Heart right ventricle (tissue), 16 donors: ENCODE measurements around the gene MSL3B.
"Not testable (repeated sequence)": the region's sequence is repeated elsewhere in the genome, so short reads cannot be mapped to it uniquely, and the experiment has no call there.

Experiments used
- ATAC-seq, 8 donors: fragments of 200-7000 bp; cut with Tn5 transposase; one replicate each; pipeline ENCODE4 v1.9.1; 2020; ENCODE audit warnings: mild to moderate bottlenecking in 8 of 8, moderate library complexity in 8 of 8, moderate number of reproducible peaks in 1 of 8
- DNase-seq, 2 donors: peaks; one replicate each; pipeline ENCODE4 v3.0.0-alpha.2; 2020
- H3K27ac ChIP-seq, 10 donors: fragments of 200-600 bp; sonication (generic) in 2 of 10; one replicate each; pipeline versions ENCODE4 v1.5.0 to v1.8.0; 2020 to 2022; ENCODE audit warnings: mild to moderate bottlenecking in 3 of 10
- H3K27me3 ChIP-seq, 7 donors: fragments of 200-600 bp; one replicate each; pipeline ENCODE4 v1.8.0; 2021 to 2022; ENCODE audit warnings: mild to moderate bottlenecking in 2 of 7
- H3K36me3 ChIP-seq, 9 donors: fragments of 200-600 bp; sonication (generic) in 1 of 9; one replicate each; pipeline versions ENCODE4 v1.5.0 to v1.8.0; 2020 to 2022; ENCODE audit warnings: mild to moderate bottlenecking in 2 of 9
- H3K4me1 ChIP-seq, 9 donors: fragments of 200-600 bp; sonication (generic) in 1 of 9; one replicate each; pipeline versions ENCODE4 v1.5.0 to v1.8.0; 2020 to 2022; ENCODE audit warnings: mild to moderate bottlenecking in 4 of 9
- H3K4me3 ChIP-seq, 10 donors: fragments of 200-600 bp; sonication (generic) in 2 of 10; one replicate each; pipeline versions ENCODE4 v1.5.0 to v1.8.0; 2020 to 2022; ENCODE audit warnings: mild to moderate bottlenecking in 7 of 10, moderate library complexity in 2 of 10
- H3K9me3 ChIP-seq, 11 donors: fragments of 200-600 bp in 10 of 11; sonication (generic) in 2 of 11; one replicate each; pipeline versions ENCODE4 v1.5.0 to v1.8.0; 2013 to 2022; ENCODE audit warnings: mild to moderate bottlenecking in 2 of 11, control low read depth in 1 of 11, moderate library complexity in 1 of 11
- WGBS, 2 donors: extraction: QIAGEN DNeasy Blood & Tissue Kit; methylation state at CpG; one replicate each; pipeline ENCODE4 v1.1.7; 2013; ENCODE audit warnings: inconsistent platforms in 1 of 2; 5-methylcytosine and 5-hydroxymethylcytosine counted together
- intact Hi-C, 10 donors: fragments of 100-400 bp; cut with DNase I; formaldehyde crosslinking; loops; one replicate each; pipeline versions ENCODE4 v1.11.1 to v1.14.2; 2022
- TF ChIP-seq, protein P1 (sequence below), 9 donors: fragments of 200-600 bp; sonication (generic) in 2 of 9; IDR thresholded peaks; one replicate each; pipeline versions ENCODE4 v1.5.0 to v1.8.0; 2021 to 2022; ENCODE audit warnings: antibody characterized with exemption in 9 of 9, mild to moderate bottlenecking in 5 of 9, moderate library complexity in 1 of 9
- donor health status: Arrhythmogenic right ventricular cardiomyopathy.
- donor health status: ischemic (EF 13 %, LVEDD 7.1; RV severe dilation, severe dysfunction).
- donor health status: healthy with polysubstance abuse.
- donor health status: DM: no; HTN: yes; CAD: no.
- donor health status: DM: no; HTN: no; CAD: no.
- donor health status: ischemic (EF 25% LVEDD 6.9; RV normal size, moderate dysfunction).
- donor health status: ischemic (EF 25% LVEDD 5.7; RV mildly dilated, moderate dysfunction).
- donor health status: healthy.
- donor health status: DM: yes; HTN: yes; CAD: no.
- donor health status: Ischemic cardiomyopathy.
- donor health status: ischemic (EF 35%, LVEDD 5.7; RV mildly dilated, moderate dysfunction).
- donor health status: nonischemic (EF 11% LVEDD 7.7; RV severe dilation, severe dysfunction).
- donor health status: DM: yes; HTN: yes; CAD: no.
- donor health status: PGD.
- donor health status: ischemic (EF 29% LVEDD 5.4; RV normal size, mild dysfunction).
- donor health status: nonischemic (EF 23%, LVEDD 6.1; RV moderate dilation, normal function).

The MSL3B gene

DNA sequence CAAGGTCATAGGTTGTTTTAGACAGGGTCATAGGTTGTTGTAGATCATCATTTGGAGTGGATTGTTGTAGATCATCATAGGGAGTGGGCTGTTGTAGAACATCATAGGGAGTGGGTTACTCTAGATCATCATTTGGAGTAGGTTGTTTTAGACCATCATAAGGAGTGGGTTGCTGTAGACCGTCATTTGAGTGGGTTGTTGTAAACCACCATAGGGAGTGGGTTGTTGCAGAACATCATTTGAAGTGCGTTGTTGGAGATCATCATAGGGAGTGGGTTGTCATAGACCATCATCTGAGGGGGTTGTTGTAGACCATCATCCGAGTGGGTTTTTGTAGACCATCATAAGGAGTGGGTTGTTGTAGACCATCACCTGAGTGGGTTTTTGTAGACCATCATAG lies 39.4 kb upstream of the MSL3B start:
- 78 to 81% methylated on average over 3 of the region's 3 CpGs for WGBS, 2 donors
- Histone ChIP-seq H3K9me3 (peaks cover 0 to 7% (median 0%) of the 10 kb centered on the region in 11 donors), H3K4me3 (no peak overlapping the region), H3K36me3 (no peaks in the 10 kb centered on the region), H3K4me1 (no peaks in the 10 kb centered on the region), H3K27me3 (peaks cover 0 to 12% (median 7%) of the 10 kb centered on the region in 7 donors), H3K27ac (no peak overlapping the region)
- TF ChIP-seq, protein P1, sequence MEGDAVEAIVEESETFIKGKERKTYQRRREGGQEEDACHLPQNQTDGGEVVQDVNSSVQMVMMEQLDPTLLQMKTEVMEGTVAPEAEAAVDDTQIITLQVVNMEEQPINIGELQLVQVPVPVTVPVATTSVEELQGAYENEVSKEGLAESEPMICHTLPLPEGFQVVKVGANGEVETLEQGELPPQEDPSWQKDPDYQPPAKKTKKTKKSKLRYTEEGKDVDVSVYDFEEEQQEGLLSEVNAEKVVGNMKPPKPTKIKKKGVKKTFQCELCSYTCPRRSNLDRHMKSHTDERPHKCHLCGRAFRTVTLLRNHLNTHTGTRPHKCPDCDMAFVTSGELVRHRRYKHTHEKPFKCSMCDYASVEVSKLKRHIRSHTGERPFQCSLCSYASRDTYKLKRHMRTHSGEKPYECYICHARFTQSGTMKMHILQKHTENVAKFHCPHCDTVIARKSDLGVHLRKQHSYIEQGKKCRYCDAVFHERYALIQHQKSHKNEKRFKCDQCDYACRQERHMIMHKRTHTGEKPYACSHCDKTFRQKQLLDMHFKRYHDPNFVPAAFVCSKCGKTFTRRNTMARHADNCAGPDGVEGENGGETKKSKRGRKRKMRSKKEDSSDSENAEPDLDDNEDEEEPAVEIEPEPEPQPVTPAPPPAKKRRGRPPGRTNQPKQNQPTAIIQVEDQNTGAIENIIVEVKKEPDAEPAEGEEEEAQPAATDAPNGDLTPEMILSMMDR (IDR thresholded peaks at IDR 0.05), result no peak
- ATAC-seq, result no peak
- DNase-seq, result no peak
- intact Hi-C loops, result no loop called here

DNA sequence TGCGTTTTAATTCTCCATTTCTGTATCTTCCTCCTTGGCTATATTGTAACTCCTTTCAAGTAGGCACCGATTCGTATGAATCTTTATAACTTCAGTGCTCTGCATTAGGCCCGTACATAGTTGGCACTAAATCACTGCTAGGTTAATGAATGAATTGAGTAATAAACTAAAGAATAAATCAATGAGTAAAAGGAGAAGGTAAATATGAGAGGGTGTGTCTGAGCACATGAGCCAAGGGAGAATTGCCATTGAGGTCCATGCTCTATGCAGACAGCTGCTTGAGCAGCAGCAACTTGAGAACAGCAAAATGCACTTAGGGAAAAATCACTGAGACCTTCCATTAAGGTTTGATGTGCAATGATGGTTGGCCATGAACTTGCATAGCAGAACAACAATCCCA lies 37.8 kb upstream of the MSL3B start:
- 85 to 87% methylated on average over 4 of the region's 4 CpGs for WGBS, 2 donors
- TF ChIP-seq, protein P1 (IDR thresholded peaks at IDR 0.05), result no peak
- Histone ChIP-seq H3K9me3 (peaks cover 0 to 7% (median 0%) of the 10 kb centered on the region in 11 donors), H3K27ac (no peak overlapping the region), H3K4me1 (no peaks in the 10 kb centered on the region), H3K4me3 (no peak overlapping the region), H3K27me3 (peaks cover 0 to 14% (median 7%) of the 10 kb centered on the region in 7 donors), H3K36me3 (no peaks in the 10 kb centered on the region)
- intact Hi-C loops, result no loop called here
- DNase-seq, result no peak
- ATAC-seq, result no peak

DNA sequence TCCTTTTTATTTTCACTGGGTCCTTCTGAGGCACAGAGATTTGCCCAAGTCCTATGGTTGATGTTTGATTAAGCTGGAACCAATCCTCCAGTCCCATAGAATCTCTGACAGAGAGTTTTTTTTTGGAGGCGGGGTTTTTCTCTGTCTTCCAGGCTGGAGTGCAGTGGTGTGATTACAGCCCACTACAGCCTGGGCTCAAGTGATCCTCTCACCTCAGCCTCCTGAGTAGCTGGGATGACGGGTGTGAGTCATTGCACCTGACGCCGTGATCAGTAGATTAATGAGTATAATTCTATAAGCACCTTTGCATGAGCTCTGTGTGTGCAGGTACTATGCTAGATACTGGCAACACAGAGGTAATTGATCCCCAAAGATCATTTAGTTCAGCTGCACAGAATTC lies 33.7 kb upstream of the MSL3B start:
- WGBS, 2 donors, result 83 to 84% methylated on average over 4 of the region's 4 CpGs

DNA sequence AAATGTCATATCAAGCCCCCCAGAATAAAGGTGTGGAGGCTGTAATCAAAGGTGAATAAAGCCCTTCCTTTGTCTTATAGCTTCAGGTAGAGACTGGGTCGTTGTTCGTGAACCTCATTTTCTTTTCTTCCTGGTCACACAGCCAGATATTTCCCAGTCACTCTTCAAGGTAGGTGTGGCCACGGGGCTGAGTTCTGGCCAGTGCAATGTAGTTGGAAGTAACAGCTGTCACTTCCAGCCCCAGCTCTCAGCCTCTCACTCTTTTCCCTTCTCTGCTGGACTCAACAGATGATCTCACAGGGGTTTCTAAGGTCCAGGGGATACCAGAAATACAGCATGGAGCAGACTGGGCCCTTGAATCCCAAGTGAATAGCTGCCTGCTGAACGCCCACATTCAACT lies 33.2 kb upstream of the MSL3B start:
- Histone ChIP-seq H3K27ac (no peak overlapping the region), H3K9me3 (peaks cover 0 to 7% (median 0%) of the 10 kb centered on the region in 11 donors), H3K27me3 (peaks cover 0 to 21% (median 11%) of the 10 kb centered on the region in 7 donors), H3K4me3 (no peak overlapping the region), H3K36me3 (no peaks in the 10 kb centered on the region), H3K4me1 (no peaks in the 10 kb centered on the region)
- intact Hi-C loops, result no loop called here
- WGBS, 2 donors, result 63 to 71% methylated on average over 4 of the region's 4 CpGs
- ATAC-seq (no peak), DNase-seq (no peak)
- TF ChIP-seq, protein P1 (IDR thresholded peaks at IDR 0.05), result no peak

More for the DNA sequence above, 33.7 kb upstream of the MSL3B start:
- Histone ChIP-seq H3K4me1 (no peaks in the 10 kb centered on the region), H3K27me3 (peaks cover 0 to 21% (median 11%) of the 10 kb centered on the region in 7 donors), H3K4me3 (no peak overlapping the region), H3K27ac (no peak overlapping the region), H3K9me3 (peaks cover 0 to 7% (median 0%) of the 10 kb centered on the region in 11 donors), H3K36me3 (no peaks in the 10 kb centered on the region)
- DNase-seq (no peak), ATAC-seq (no peak)
- TF ChIP-seq, protein P1 (IDR thresholded peaks at IDR 0.05), result no peak
- intact Hi-C loops, result no loop called here

DNA sequence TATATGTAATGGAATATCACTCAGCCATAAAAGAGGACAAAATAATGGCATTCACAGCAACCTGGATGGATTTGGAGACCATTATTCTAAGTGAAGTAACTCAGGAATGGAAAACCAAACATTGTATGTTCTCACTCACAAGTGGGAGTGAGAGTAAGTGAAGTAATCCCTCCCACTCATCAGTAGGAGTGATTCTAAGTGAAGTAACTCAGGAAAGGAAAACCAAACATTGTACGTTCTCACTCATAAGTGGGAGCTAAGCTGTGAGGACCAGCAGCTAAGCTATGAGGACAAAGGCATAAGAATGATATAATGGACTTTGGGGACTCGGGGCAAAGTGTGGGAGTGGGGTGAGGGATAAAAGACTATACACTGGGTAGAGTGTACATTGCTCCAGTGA lies 28.1 kb upstream of the MSL3B start:
- peaks cover 0 to 29% (median 10%) of the 10 kb centered on the region in 7 donors for H3K27me3 ChIP-seq
- 63% methylated on average over 2 of the region's 2 CpGs for WGBS, 2 donors
- intact Hi-C loops, H3K4me1 ChIP-seq, H3K9me3 ChIP-seq, ATAC-seq, H3K4me3 ChIP-seq, DNase-seq, H3K36me3 ChIP-seq, H3K27ac ChIP-seq: not testable (repeated sequence)
